GM19099 (cell line): Measurements from ENCODE around the gene ST8SIA5.

ENCODE experiments used
- POLR2A ChIP-seq: IDR thresholded peaks from 3 replicates; pipeline ENCODE4 v1.6.1; 2011; ENCODE audit warnings: low read depth; ENCODE audit not compliant: insufficient read length; ENCODE audit errors: extremely low read depth

ST8SIA5 gene

GRCh38 chr18:46675112-46675511 is 81.7 kb downstream of the ST8SIA5 start:
- no peak for TF ChIP-seq POLR2A

- TF ChIP-seq POLR2A = no peak
Measured at GRCh38 chr18:46672062-46672970, 84.5 kb downstream of the ST8SIA5 start.

GRCh38 chr18:46668694-46669093 is 88.2 kb downstream of the ST8SIA5 start:
- no peak for TF ChIP-seq POLR2A

- TF ChIP-seq POLR2A = no peak
Measured at GRCh38 chr18:46668135-46668534, 88.7 kb downstream of the ST8SIA5 start.

DNA sequence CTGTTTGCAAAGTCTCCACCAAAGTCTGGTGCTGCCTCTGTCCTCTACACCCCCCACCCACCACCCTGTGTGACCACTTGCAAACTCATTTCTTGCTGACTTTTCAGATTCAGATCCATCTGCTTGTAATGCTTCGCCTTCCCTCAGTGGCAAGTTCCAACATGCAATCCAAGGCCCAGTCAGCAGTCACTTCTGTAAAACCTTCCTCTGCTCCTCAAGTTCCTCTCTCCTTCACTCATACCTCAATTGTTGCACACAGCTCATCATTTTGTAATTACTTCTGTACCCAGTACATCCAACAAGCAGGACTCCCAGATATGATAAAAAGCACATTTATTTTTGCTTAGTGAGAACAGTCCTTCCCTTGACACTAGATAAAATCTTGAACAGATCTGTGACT is 93.3 kb downstream of the ST8SIA5 start:
- TF ChIP-seq POLR2A = no peak

DNA sequence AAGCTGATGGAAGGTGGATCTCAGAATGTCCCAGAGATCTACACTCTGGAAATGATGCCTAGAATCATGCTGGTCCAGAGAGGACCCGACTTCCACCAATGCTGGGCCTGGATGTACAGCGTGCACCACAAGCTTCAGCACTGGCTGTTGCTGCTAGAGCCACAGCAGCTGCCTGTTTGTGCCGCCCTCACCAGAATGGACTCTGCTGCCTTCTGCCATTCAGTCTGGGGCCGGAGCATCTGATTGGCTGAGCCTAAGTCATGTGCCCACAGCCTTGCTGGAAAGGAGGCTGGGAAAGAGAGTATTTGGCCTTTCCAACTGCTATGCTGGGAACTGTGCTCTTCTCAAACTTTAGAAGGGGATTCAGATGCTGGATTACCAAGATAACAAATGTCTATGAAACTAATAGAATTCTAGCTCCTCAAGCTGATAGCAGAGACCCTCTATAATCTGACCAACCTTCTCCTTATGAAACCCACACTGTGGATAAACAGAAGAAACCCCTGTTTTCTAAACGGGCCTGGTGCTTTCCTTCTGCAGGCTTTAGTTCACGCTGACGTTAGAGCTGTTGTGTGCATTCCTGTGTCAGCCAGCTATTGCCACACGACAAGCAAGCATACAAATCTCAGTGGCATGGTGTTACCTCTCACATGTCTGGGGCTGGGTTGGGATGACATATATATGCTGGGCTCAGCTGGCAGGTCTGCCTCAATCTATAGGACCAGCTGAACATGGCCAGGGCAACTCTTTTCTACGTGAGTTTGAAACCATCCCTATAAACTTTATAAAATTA is 95.7 kb downstream of the ST8SIA5 start:
- no peak for TF ChIP-seq POLR2A

GRCh38 chr18:46659484-46659883 is 97.4 kb downstream of the ST8SIA5 start:
- TF ChIP-seq POLR2A = no peak

GRCh38 chr18:46657115-46657955 is 99.5 kb downstream of the ST8SIA5 start, which contains the start of gene LOXHD1:
Gene LOXHD1, minus strand, starts transcription at chr18:46657220. Its CDS starts 187 bp downstream, at chr18:46657033.
- no peak for TF ChIP-seq POLR2A

GRCh38 chr18:46656326-46657114 is 100.3 kb downstream of the ST8SIA5 start:
- no peak for TF ChIP-seq POLR2A

- no peak for TF ChIP-seq POLR2A
Measured at GRCh38 chr18:46652372-46652771, 104.5 kb downstream of the ST8SIA5 start.

GRCh38 chr18:46650681-46651080 is 106.2 kb downstream of the ST8SIA5 start:
- no peak for TF ChIP-seq POLR2A

DNA sequence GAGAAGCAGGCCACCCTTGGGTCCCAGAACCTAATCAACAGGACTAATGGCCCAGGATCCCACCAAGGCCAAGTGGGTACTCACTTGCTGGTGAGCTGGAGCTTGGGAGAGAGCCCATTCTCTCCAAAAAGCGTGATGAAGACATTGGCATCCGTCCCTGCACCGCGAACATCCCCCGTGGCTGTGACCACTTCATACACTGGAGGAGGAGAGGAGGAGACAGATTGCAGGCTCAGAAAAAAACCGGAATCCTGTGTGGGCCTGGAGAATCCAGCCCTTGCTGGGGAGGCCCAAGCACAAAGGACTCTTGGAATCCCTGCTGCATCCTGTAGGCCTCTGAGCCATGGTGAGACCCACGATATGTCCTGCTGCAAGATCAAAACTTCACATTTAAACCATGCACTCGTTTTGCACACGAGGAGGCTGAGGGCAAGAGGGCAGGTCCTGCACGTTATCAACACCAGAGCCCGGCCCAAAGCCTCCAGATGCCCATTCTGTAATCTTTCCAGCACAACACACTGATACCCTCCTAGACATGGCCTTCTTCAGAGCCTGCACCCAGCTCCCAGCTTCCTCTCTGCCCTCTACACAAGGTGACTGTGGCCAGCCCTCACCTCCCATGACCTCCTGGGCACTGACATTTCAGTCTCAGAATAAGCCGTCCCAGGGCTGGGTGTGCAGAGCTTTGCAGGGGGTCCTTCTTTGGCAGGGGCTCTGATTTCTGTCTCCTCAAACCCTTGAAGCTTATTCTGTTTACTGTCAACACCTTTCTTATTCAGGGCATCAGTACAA is 107.6 kb downstream of the ST8SIA5 start:
- no peak for TF ChIP-seq POLR2A

DNA sequence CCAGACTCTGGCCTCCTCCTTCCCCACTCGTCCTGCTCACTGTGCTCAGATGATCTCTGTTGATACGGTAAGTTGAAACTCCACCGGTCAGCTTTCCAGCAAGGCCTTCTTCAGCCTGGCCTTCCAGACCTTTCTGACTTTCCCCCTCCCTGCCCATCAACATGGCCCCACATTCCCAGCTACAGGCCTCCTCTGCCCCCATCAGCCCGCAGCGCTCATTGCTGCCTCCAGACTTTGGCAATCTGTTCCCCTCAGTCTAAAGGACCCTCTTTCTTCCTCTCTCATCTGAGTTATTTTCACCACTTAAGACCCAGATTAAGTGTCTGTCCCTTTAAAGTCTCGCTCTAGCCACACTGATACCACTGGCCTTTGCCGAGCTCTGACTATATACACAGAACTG is 110.4 kb downstream of the ST8SIA5 start:
- no peak for TF ChIP-seq POLR2A
